Mesenchymal stem cell (in vitro differentiated cells and primary cell): Measurements from ENCODE around the gene RABGAP1L.
A peak's percentile ranks its signal among the peaks of the same experiment; 100 is the strongest.

Experiments
- DNase-seq: peaks from one replicate; pipeline ENCODE4 v3.0.0-alpha.2; 2013
- H2AFZ ChIP-seq: one replicate; pipeline ENCODE4 v1.6.1; 2013; ENCODE audit warnings: low read depth, mild to moderate bottlenecking, control low read depth, inconsistent platforms, low read length, moderate library complexity
- H2AK5ac ChIP-seq: 2 replicates; pipeline ENCODE4 v1.6.1; 2013; ENCODE audit warnings: low read length, moderate library complexity, mild to moderate bottlenecking, inconsistent platforms; ENCODE audit not compliant: severe bottlenecking
- H2BK120ac ChIP-seq: one replicate; pipeline ENCODE4 v1.6.1; 2013; ENCODE audit warnings: low read depth, mild to moderate bottlenecking, inconsistent platforms, low read length, moderate library complexity
- H2BK12ac ChIP-seq, 2 experiments: one replicate each; pipeline ENCODE4 v1.6.1; 2013; ENCODE audit warnings: inconsistent platforms in 2 of 2, low read length in 2 of 2, mild to moderate bottlenecking in 2 of 2, moderate library complexity in 2 of 2, control low read depth in 1 of 2
- H2BK15ac ChIP-seq: one replicate; pipeline ENCODE4 v1.6.1; 2013; ENCODE audit warnings: mild to moderate bottlenecking, low read depth, inconsistent platforms; ENCODE audit not compliant: poor library complexity, severe bottlenecking
- H2BK5ac ChIP-seq: 2 replicates; pipeline ENCODE4 v1.6.1; 2013; ENCODE audit warnings: low read depth, mild to moderate bottlenecking, low read length, control low read depth, inconsistent platforms; ENCODE audit not compliant: poor library complexity, severe bottlenecking
- H3K14ac ChIP-seq, 2 experiments: one replicate each; pipeline ENCODE4 v1.6.1; 2013; ENCODE audit warnings: inconsistent platforms in 2 of 2, low read length in 2 of 2, control low read depth in 1 of 2, mild to moderate bottlenecking in 1 of 2, moderate library complexity in 1 of 2
- H3K18ac ChIP-seq, 2 experiments: one replicate each; pipeline ENCODE4 v1.6.1; 2013; ENCODE audit warnings: inconsistent platforms in 2 of 2, low read length in 2 of 2, control low read depth in 1 of 2, low read depth in 1 of 2, mild to moderate bottlenecking in 1 of 2
- H3K23ac ChIP-seq, 2 experiments: one replicate each; pipeline ENCODE4 v1.6.1; 2013; ENCODE audit warnings: inconsistent platforms in 2 of 2, low read length in 2 of 2, mild to moderate bottlenecking in 2 of 2, moderate library complexity in 2 of 2, control low read depth in 1 of 2
- H3K27ac ChIP-seq: 2 replicates; pipeline ENCODE4 v1.5.1; 2013; ENCODE audit warnings: mild to moderate bottlenecking, moderate library complexity, low read length, control low read depth, inconsistent platforms; ENCODE audit not compliant: poor library complexity, severe bottlenecking
- H3K27me3 ChIP-seq, 2 experiments: 2 replicates each; pipeline versions ENCODE4 v1.6.1 to v1.7.0; 2013; ENCODE audit warnings: low read length in 2 of 2, mild to moderate bottlenecking in 2 of 2, moderate library complexity in 2 of 2, control low read depth in 1 of 2, inconsistent platforms in 1 of 2; ENCODE audit not compliant: control insufficient read depth in 1 of 2, insufficient read depth in 1 of 2
- H3K36me3 ChIP-seq, 2 experiments: 2 replicates each; pipeline versions ENCODE4 v1.6.1 to v1.7.0; 2013; ENCODE audit warnings: low read length in 2 of 2, control low read depth in 1 of 2, inconsistent platforms in 1 of 2, low read depth in 1 of 2, mild to moderate bottlenecking in 1 of 2; ENCODE audit not compliant: insufficient read depth in 2 of 2, control insufficient read depth in 1 of 2
- H3K4ac ChIP-seq, 2 experiments: one replicate each; pipeline ENCODE4 v1.6.1; 2013; ENCODE audit warnings: inconsistent platforms in 2 of 2, low read length in 2 of 2, mild to moderate bottlenecking in 2 of 2, moderate library complexity in 2 of 2, control low read depth in 1 of 2, low read depth in 1 of 2
- H3K4me1 ChIP-seq: 2 replicates; pipeline ENCODE4 v1.6.1; 2013; ENCODE audit warnings: low read depth, low read length, control low read depth; ENCODE audit not compliant: control insufficient read depth, insufficient read depth
- H3K4me2 ChIP-seq: 2 replicates; pipeline ENCODE4 v1.6.1; 2013; ENCODE audit warnings: low read length, mild to moderate bottlenecking, inconsistent platforms; ENCODE audit not compliant: poor library complexity, severe bottlenecking
- H3K4me3 ChIP-seq, 2 experiments: 2 replicates each; pipeline versions ENCODE4 v1.5.1 to v1.7.0; 2013; ENCODE audit warnings: low read length in 2 of 2, mild to moderate bottlenecking in 2 of 2, control low read depth in 1 of 2, low read depth in 1 of 2; ENCODE audit not compliant: insufficient read depth in 1 of 2
- H3K79me1 ChIP-seq: replicated peaks from 2 replicates; pipeline ENCODE4 v1.6.1; 2013; ENCODE audit warnings: mild to moderate bottlenecking, control low read depth, low read length, inconsistent platforms; ENCODE audit not compliant: poor library complexity, severe bottlenecking
- H3K9ac ChIP-seq: 2 replicates; pipeline ENCODE4 v1.7.0; 2013; ENCODE audit warnings: mild to moderate bottlenecking, low read length, moderate library complexity
- H3K9me3 ChIP-seq: 2 replicates; pipeline ENCODE4 v1.7.0; 2013; ENCODE audit warnings: mild to moderate bottlenecking, low read length; ENCODE audit not compliant: control insufficient read depth
- H4K8ac ChIP-seq: one replicate; pipeline ENCODE4 v1.6.1; 2013; ENCODE audit warnings: inconsistent platforms, mild to moderate bottlenecking, low read length, moderate library complexity
- H4K91ac ChIP-seq: one replicate; pipeline ENCODE4 v1.6.1; 2013; ENCODE audit warnings: mild to moderate bottlenecking, low read length, inconsistent platforms
- WGBS: methylation state at CpG from one replicate; pipeline ENCODE4 v1.1.7; 2013; ENCODE audit warnings: mixed read lengths; 5-methylcytosine and 5-hydroxymethylcytosine counted together

The RABGAP1L gene

GRCh38 chr1:174964261-174964971 is 805.1 kb downstream of the RABGAP1L start:
- peak overlapping the region; percentile 56 for H3K9ac ChIP-seq
- peaks cover 0 to under 1% of the 10 kb centered on the region in 2 experiments for H3K36me3 ChIP-seq
- H3K18ac ChIP-seq = no peak overlapping the region
- peak; percentile 65 for DNase-seq
- H3K79me1 ChIP-seq = no peaks in the 10 kb centered on the region
- no peaks in the 10 kb centered on the region for H3K9me3 ChIP-seq
- H2BK15ac ChIP-seq = no peak overlapping the region
- no peak overlapping the region for H2AFZ ChIP-seq
- H4K91ac ChIP-seq = no peak overlapping the region
- no peak overlapping the region for H2BK120ac ChIP-seq
- H3K4me3 ChIP-seq = no peak overlapping the region
- no peak overlapping the region for H3K14ac ChIP-seq
- H4K8ac ChIP-seq = no peak overlapping the region
- no peak overlapping the region for H2BK5ac ChIP-seq
- no peak overlapping the region for H3K23ac ChIP-seq
- no peak overlapping the region for H2BK12ac ChIP-seq
- peaks cover 4% of the 10 kb centered on the region for H3K4me1 ChIP-seq
- no peak overlapping the region for H3K4me2 ChIP-seq
- no peak overlapping the region for H3K27ac ChIP-seq
- H3K27me3 ChIP-seq = no peaks in the 10 kb centered on the region
- WGBS = 73% methylated on average over 5 of the region's 6 CpGs
- H3K4ac ChIP-seq = no peak overlapping the region
- no peak overlapping the region for H2AK5ac ChIP-seq

GRCh38 chr1:174964972-174965361 is 805.6 kb downstream of the RABGAP1L start:
- no peak overlapping the region for H3K4me3 ChIP-seq
- no peaks in the 10 kb centered on the region for H3K27me3 ChIP-seq
- no peak overlapping the region for H3K14ac ChIP-seq
- H3K23ac ChIP-seq = no peak overlapping the region
- H2BK12ac ChIP-seq = no peak overlapping the region
- no peak overlapping the region for H3K4me2 ChIP-seq
- no peak overlapping the region for H3K18ac ChIP-seq
- H3K79me1 ChIP-seq = no peaks in the 10 kb centered on the region
- no peak overlapping the region for H3K4ac ChIP-seq
- H3K9me3 ChIP-seq = no peaks in the 10 kb centered on the region
- no peak overlapping the region for H2BK120ac ChIP-seq
- H2AK5ac ChIP-seq = no peak overlapping the region
- H2BK15ac ChIP-seq = no peak overlapping the region
- H3K36me3 ChIP-seq = peaks cover 0 to 3% of the 10 kb centered on the region in 2 experiments
- H2BK5ac ChIP-seq = no peak overlapping the region
- no peak overlapping the region for H3K9ac ChIP-seq
- peak; percentile 66 for DNase-seq
- peaks cover 5% of the 10 kb centered on the region for H3K4me1 ChIP-seq
- no peak overlapping the region for H4K8ac ChIP-seq
- H4K91ac ChIP-seq = no peak overlapping the region
- H2AFZ ChIP-seq = no peak overlapping the region
- WGBS = 14% methylated on average over 1 of the region's 1 CpG
- H3K27ac ChIP-seq = no peak overlapping the region

GRCh38 chr1:174965362-174966007 is 806.2 kb downstream of the RABGAP1L start:
- no peak overlapping the region for H3K23ac ChIP-seq
- H3K79me1 ChIP-seq = no peaks in the 10 kb centered on the region
- H3K9me3 ChIP-seq = no peaks in the 10 kb centered on the region
- H3K18ac ChIP-seq = no peak overlapping the region
- no peak overlapping the region for H3K4ac ChIP-seq
- H3K27me3 ChIP-seq = no peaks in the 10 kb centered on the region
- no peak overlapping the region for H2BK15ac ChIP-seq
- H2BK120ac ChIP-seq = no peak overlapping the region
- H4K91ac ChIP-seq = no peak overlapping the region
- no peak overlapping the region for H2AFZ ChIP-seq
- peaks cover 5% of the 10 kb centered on the region for H3K4me1 ChIP-seq
- no peak overlapping the region for H3K4me3 ChIP-seq
- WGBS = 53% methylated on average over 2 of the region's 3 CpGs
- H2BK12ac ChIP-seq = peak overlapping the region in 1 of 2 experiments; percentile 6
- no peak overlapping the region for H3K4me2 ChIP-seq
- no peak overlapping the region for H4K8ac ChIP-seq
- peaks cover 0 to 3% of the 10 kb centered on the region in 2 experiments for H3K36me3 ChIP-seq
- no peak for DNase-seq
- no peak overlapping the region for H3K27ac ChIP-seq
- H2BK5ac ChIP-seq = no peak overlapping the region
- no peak overlapping the region for H2AK5ac ChIP-seq
- H3K14ac ChIP-seq = no peak overlapping the region
- no peak overlapping the region for H3K9ac ChIP-seq

- no peak overlapping the region for H3K27ac ChIP-seq
- WGBS = no CpG with 5 or more reads among the region's 1 CpG
Measured at GRCh38 chr1:174966008-174966572, 806.8 kb downstream of the RABGAP1L start.

More at GRCh38 chr1:174966008-174966572, 806.8 kb downstream of the RABGAP1L start:
- Histone ChIP-seq H2BK5ac (no peak overlapping the region), H2AFZ (no peak overlapping the region), H3K23ac (no peak overlapping the region), H3K4ac (no peak overlapping the region), H3K4me3 (no peak overlapping the region), H3K9ac (no peak overlapping the region), H3K4me1 (peaks cover 5% of the 10 kb centered on the region), H3K9me3 (no peaks in the 10 kb centered on the region), H3K79me1 (no peaks in the 10 kb centered on the region), H2BK12ac (no peak overlapping the region), H4K91ac (no peak overlapping the region), H3K4me2 (no peak overlapping the region), H2BK120ac (no peak overlapping the region), H2BK15ac (no peak overlapping the region), H3K14ac (no peak overlapping the region), H4K8ac (no peak overlapping the region), H3K18ac (no peak overlapping the region), H3K27me3 (no peaks in the 10 kb centered on the region), H2AK5ac (no peak overlapping the region), H3K36me3 (peaks cover 0 to 3% of the 10 kb centered on the region in 2 experiments)
- no peak for DNase-seq
